DND-41 (cell line): Measurements from ENCODE around the gene CTSO.

Experiments
- ATAC-seq: fragments of 200-7000 bp; cut with Tn5 transposase; 3 replicates; pipeline ENCODE4 v1.9.1; 2021; ENCODE audit warnings: low read depth; ENCODE audit not compliant: insufficient read depth
- DNase-seq: peaks from one replicate; pipeline ENCODE4 v3.0.0-alpha.2; 2020
- H2AFZ ChIP-seq: 2 replicates; pipeline ENCODE4 v1.6.0; 2012; ENCODE audit warnings: low read depth, low read length
- H3K27ac ChIP-seq: 2 replicates; pipeline ENCODE4 v1.5.1; 2012; ENCODE audit warnings: low read length, inconsistent platforms
- H3K27me3 ChIP-seq: fragments of 200-600 bp; sonication (generic); 2 replicates; pipeline ENCODE4 v1.6.0; 2012; ENCODE audit warnings: low read length, mild to moderate bottlenecking, inconsistent platforms; ENCODE audit not compliant: insufficient read depth, poor library complexity
- H3K36me3 ChIP-seq: 2 replicates; pipeline ENCODE4 v1.5.1; 2012; ENCODE audit warnings: low read length, inconsistent platforms; ENCODE audit not compliant: insufficient read depth
- H3K4me1 ChIP-seq: 2 replicates; pipeline ENCODE4 v1.5.1; 2012; ENCODE audit warnings: mild to moderate bottlenecking, low read length; ENCODE audit not compliant: insufficient read depth
- H3K4me2 ChIP-seq: 2 replicates; pipeline ENCODE4 v1.6.0; 2012; ENCODE audit warnings: mild to moderate bottlenecking, moderate library complexity, low read length, inconsistent platforms; ENCODE audit not compliant: insufficient read depth
- H3K4me3 ChIP-seq, 2 experiments: fragments of 200-600 bp in 1 of 2; shearing (Covaris generic) in 1 of 2; 2 replicates each; pipeline ENCODE4 v1.5.1; 2012 to 2016; ENCODE audit warnings: inconsistent platforms in 2 of 2, low read length in 2 of 2, mild to moderate bottlenecking in 2 of 2, low read depth in 1 of 2, moderate library complexity in 1 of 2
- H3K79me2 ChIP-seq: 2 replicates; pipeline ENCODE4 v1.6.0; 2012; ENCODE audit warnings: low read length, inconsistent platforms; ENCODE audit not compliant: insufficient read depth
- H3K9ac ChIP-seq: 2 replicates; pipeline ENCODE4 v1.6.0; 2012; ENCODE audit warnings: low read depth, mild to moderate bottlenecking, inconsistent platforms, low read length, moderate library complexity
- H3K9me3 ChIP-seq: 2 replicates; pipeline ENCODE4 v1.5.1; 2012; ENCODE audit warnings: low read length, moderate library complexity, mild to moderate bottlenecking, inconsistent platforms; ENCODE audit not compliant: insufficient read depth, severe bottlenecking
- H4K20me1 ChIP-seq: 2 replicates; pipeline ENCODE4 v1.6.0; 2012; ENCODE audit warnings: low read length; ENCODE audit not compliant: insufficient read depth
- CTCF ChIP-seq: IDR thresholded peaks from 2 replicates; pipeline ENCODE4 v1.5.1; 2012; ENCODE audit warnings: borderline replicate concordance, low read length, moderate library complexity, mild to moderate bottlenecking; ENCODE audit not compliant: poor library complexity, severe bottlenecking; ENCODE audit errors: extremely low read depth
- EZH2 ChIP-seq: IDR thresholded peaks from 3 replicates; pipeline ENCODE4 v1.6.1; 2012; ENCODE audit warnings: borderline replicate concordance, low read depth, mild to moderate bottlenecking, moderate library complexity, low read length, inconsistent platforms; ENCODE audit not compliant: severe bottlenecking

The CTSO gene

GRCh38 chr4:155973639-155974475 lies 20.2 kb upstream of the CTSO start:
- no peak overlapping the region for H3K27ac ChIP-seq
- DNase-seq = no peak
- H2AFZ ChIP-seq = no peak overlapping the region
- no peak overlapping the region for H3K9ac ChIP-seq
- TF ChIP-seq CTCF (no peak), EZH2 (no peak)
- no peaks in the 10 kb centered on the region for H3K79me2 ChIP-seq
- H3K36me3 ChIP-seq = no peaks in the 10 kb centered on the region
- ATAC-seq = no peak
- no peak overlapping the region for H3K4me3 ChIP-seq
- H3K4me2 ChIP-seq = no peak overlapping the region
- H3K4me1 ChIP-seq = no peaks in the 10 kb centered on the region
- no peaks in the 10 kb centered on the region for H3K9me3 ChIP-seq
- H4K20me1 ChIP-seq = no peaks in the 10 kb centered on the region
- H3K27me3 ChIP-seq = no peaks in the 10 kb centered on the region

GRCh38 chr4:155972098-155972497 lies 18.4 kb upstream of the CTSO start:
- no peak overlapping the region for H2AFZ ChIP-seq
- no peak overlapping the region for H3K9ac ChIP-seq
- H3K36me3 ChIP-seq = no peaks in the 10 kb centered on the region
- H3K4me2 ChIP-seq = no peak overlapping the region
- ATAC-seq = peak; percentile 58; the same call in 1 of the 3 replicates
- no peak overlapping the region for H3K4me3 ChIP-seq
- H3K9me3 ChIP-seq = no peaks in the 10 kb centered on the region
- TF ChIP-seq CTCF (peak; percentile 49), EZH2 (no peak)
- no peak for DNase-seq
- H3K79me2 ChIP-seq = no peaks in the 10 kb centered on the region
- H4K20me1 ChIP-seq = no peaks in the 10 kb centered on the region
- no peak overlapping the region for H3K27ac ChIP-seq
- H3K27me3 ChIP-seq = no peaks in the 10 kb centered on the region
- no peaks in the 10 kb centered on the region for H3K4me1 ChIP-seq

GRCh38 chr4:155966731-155967395 lies 13.2 kb upstream of the CTSO start:
- ATAC-seq (no peak), DNase-seq (no peak)
- TF ChIP-seq CTCF (no peak), EZH2 (no peak)
- Histone ChIP-seq H3K4me2 (no peak overlapping the region), H3K27ac (no peak overlapping the region), H4K20me1 (no peaks in the 10 kb centered on the region), H2AFZ (no peak overlapping the region), H3K9me3 (no peaks in the 10 kb centered on the region), H3K4me1 (no peaks in the 10 kb centered on the region), H3K4me3 (no peak overlapping the region), H3K36me3 (no peaks in the 10 kb centered on the region), H3K27me3 (no peaks in the 10 kb centered on the region), H3K9ac (no peak overlapping the region), H3K79me2 (no peaks in the 10 kb centered on the region)
